Pulmonary artery endothelial cell (primary cell): ENCODE results near the gene DIP2B. TPM values are rescaled to one million over a fixed set of nuclear protein-coding genes. Genes with fewer than 3 reads are reported as not detected.

Experiments used
- total RNA-seq: library from RNA; depleted of rRNA; stranded (reverse); fragments of >200 nt; gene quantifications from 2 replicates; pipeline ENCODE4 v1.2.3, GENCODE V29; 2014

The DIP2B gene
- total RNA-seq, 1 donor from 2014 or later, result 29.6 TPM

Other genes with a start within 250 kb of the DIP2B start
- gene LIMA1, start 221.5 kb upstream of the DIP2B start, total RNA-seq, result 75.4 and 82.8 TPM in 2 replicates
- gene FAM186A, start 108.4 kb upstream of the DIP2B start, total RNA-seq, result under 0.01 TPM in 1 of 2 replicates, not detected in the other
- 41.4 and 82.5 TPM in 2 replicates for gene LARP4, start 104.1 kb upstream of the DIP2B start, total RNA-seq